HFFc6 (cell line): ENCODE results near the gene MMD. TPM values are rescaled to one million over a fixed set of nuclear protein-coding genes. Genes with fewer than 3 reads are reported as not detected.

Experiments
- DNase-seq: peaks from one replicate; pipeline ENCODE4 v3.0.0-alpha.2; 2018
- H3K27ac Mint-ChIP-seq: 2 replicates; pipeline ENCODE4 v1.8.0; 2020; ENCODE audit warnings: mild to moderate bottlenecking, mixed read lengths
- H3K27me3 Mint-ChIP-seq: 2 replicates; pipeline ENCODE4 v1.8.0; 2021; ENCODE audit warnings: mild to moderate bottlenecking, moderate library complexity, mixed read lengths; ENCODE audit not compliant: insufficient read depth
- H3K36me3 Mint-ChIP-seq: 2 replicates; pipeline ENCODE4 v1.8.0; 2021; ENCODE audit warnings: low read depth, mixed read lengths
- H3K4me1 Mint-ChIP-seq: 2 replicates; pipeline ENCODE4 v1.8.0; 2020; ENCODE audit warnings: low read depth, mixed read lengths
- H3K4me3 Mint-ChIP-seq: 2 replicates; pipeline ENCODE4 v1.8.0; 2020; ENCODE audit warnings: mild to moderate bottlenecking, moderate library complexity, mixed read lengths
- H3K9me3 Mint-ChIP-seq: 2 replicates; pipeline ENCODE4 v1.8.0; 2020; ENCODE audit warnings: mild to moderate bottlenecking, mixed read lengths
- total RNA-seq, 6 experiments: library from RNA; stranded (reverse); fragmentation: NEBNext Ultra II Directional; extraction: Animal tissue kit (Norgen Biotek cat#: 25700); gene quantifications; 2 replicates in 1 of 6; 3 replicates in 5 of 6; pipeline ENCODE4 v1.2.3, GENCODE V29; 2021
- TF ChIP-seq, protein P1 (sequence below): fragments of 200-600 bp; sonication (generic); IDR thresholded peaks from 2 replicates; pipeline ENCODE4 v1.5.0; 2021; ENCODE audit warnings: antibody characterized with exemption, mild to moderate bottlenecking

Gene MMD
- total RNA-seq, 6 experiments from 2014 or later: 2.1 to 4.0 (median 3.6) TPM

DNA sequence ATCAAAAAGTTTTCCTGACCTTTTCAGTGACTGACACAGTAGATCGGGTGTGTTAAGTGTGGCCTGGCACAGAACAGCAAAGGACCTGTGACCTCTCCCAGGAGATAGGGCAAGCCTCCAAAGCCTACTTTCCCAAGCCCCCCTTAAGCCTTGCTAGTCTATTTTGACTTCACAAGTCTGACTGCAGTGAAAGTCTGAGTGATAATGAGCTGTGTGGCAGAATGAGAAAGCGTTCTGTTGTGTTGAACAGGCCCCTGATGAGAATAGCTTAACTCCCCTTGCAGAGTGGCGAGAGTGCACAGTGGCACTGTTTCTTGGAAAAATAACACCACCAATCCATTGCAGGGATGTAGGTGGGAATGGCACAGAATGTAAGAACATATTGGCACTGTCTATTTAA lies 32.8 kb downstream of the MMD start:
- Mint-ChIP-seq H3K27ac (no peak overlapping the region), H3K9me3 (no peaks in the 10 kb centered on the region), H3K4me3 (no peak overlapping the region), H3K27me3 (no peaks in the 10 kb centered on the region; the same call in none of the 2 replicates), H3K4me1 (no peaks in the 10 kb centered on the region), H3K36me3 (no peaks in the 10 kb centered on the region)
- no peak for DNase-seq
- TF ChIP-seq, protein P1, sequence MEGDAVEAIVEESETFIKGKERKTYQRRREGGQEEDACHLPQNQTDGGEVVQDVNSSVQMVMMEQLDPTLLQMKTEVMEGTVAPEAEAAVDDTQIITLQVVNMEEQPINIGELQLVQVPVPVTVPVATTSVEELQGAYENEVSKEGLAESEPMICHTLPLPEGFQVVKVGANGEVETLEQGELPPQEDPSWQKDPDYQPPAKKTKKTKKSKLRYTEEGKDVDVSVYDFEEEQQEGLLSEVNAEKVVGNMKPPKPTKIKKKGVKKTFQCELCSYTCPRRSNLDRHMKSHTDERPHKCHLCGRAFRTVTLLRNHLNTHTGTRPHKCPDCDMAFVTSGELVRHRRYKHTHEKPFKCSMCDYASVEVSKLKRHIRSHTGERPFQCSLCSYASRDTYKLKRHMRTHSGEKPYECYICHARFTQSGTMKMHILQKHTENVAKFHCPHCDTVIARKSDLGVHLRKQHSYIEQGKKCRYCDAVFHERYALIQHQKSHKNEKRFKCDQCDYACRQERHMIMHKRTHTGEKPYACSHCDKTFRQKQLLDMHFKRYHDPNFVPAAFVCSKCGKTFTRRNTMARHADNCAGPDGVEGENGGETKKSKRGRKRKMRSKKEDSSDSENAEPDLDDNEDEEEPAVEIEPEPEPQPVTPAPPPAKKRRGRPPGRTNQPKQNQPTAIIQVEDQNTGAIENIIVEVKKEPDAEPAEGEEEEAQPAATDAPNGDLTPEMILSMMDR: no peak

GRCh38 chr17:55386796-55387332 lies 34.8 kb downstream of the MMD start:
- H3K4me1 Mint-ChIP-seq: no peaks in the 10 kb centered on the region
- H3K36me3 Mint-ChIP-seq: no peaks in the 10 kb centered on the region
- no peak overlapping the region for H3K27ac Mint-ChIP-seq
- H3K27me3 Mint-ChIP-seq: peaks cover 3% of the 10 kb centered on the region
- no peak for DNase-seq
- H3K9me3 Mint-ChIP-seq: no peaks in the 10 kb centered on the region
- TF ChIP-seq, protein P1: no peak
- no peak overlapping the region for H3K4me3 Mint-ChIP-seq

DNA sequence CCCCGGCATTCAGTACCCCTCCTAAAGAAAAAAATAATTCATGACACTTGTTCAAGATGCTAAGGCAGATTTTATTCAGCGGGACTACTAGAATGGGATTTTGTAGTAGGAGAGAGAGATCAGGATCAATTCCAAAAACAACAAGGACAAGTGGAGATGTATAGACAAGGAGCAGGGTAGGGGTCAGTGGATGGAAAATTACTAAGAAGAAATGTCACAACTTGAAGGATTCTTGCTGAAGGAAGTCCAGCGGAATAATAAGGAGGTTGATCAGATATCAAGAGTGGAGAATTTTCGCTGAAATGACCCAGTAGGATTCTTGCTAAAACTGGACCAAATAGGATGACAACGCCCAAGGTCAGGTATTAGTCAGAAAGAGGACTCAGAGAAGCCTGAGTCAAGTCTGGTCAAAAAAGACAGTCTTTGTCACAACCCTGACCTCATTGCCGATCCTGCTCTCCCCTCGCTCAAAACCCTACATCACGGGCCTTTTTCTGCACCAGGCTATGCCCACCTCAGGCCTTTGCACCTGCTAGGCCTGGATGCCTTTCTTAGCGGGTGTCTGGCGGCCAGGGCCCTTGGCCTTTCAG lies 36.9 kb downstream of the MMD start:
- Mint-ChIP-seq H3K9me3 (no peaks in the 10 kb centered on the region), H3K36me3 (no peaks in the 10 kb centered on the region), H3K4me1 (no peaks in the 10 kb centered on the region), H3K4me3 (no peak overlapping the region), H3K27ac (no peak overlapping the region), H3K27me3 (peaks cover 8% of the 10 kb centered on the region)
- DNase-seq: no peak
- TF ChIP-seq, protein P1: no peak

DNA sequence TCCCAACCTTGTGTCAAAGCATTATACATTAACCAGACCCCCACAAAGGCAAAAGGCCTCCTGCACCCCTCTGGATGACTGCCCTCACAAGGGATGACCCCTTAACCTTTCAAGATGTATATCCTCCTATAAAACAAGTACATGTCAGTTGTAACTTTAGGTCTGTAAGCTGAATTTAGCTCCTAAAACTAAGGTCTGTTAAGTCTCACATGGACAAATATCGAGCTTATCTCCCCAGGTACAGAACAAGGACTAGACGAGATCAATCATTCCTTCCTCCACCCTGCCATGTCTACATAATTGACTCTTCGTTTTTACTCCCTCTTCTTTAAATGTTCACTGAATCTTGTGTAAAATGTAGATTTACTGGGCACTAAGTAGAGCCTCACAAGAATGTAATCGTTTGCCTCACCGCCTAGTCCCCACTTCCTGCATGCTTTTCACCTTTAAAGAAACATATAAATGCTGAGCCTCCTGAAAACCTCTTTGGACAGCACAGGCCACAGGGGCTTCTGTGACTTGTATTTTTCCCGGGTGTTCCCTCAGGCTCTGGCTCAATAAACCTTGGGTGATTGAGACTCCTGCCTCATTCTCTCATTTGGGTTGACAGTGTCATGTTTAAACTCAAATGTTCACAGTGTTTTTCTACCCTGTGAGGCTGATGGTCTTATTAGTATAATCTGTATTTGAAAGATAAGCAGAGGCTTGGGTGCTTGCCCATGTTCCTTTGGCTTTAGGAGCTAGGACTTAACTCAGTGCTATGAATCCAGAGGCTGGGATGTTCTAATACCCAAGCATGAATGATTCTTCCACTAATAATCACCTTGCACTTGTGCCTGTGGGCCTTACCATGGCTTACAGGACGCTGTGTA lies 37.6 kb downstream of the MMD start:
- TF ChIP-seq, protein P1: no peak
- H3K36me3 Mint-ChIP-seq: no peaks in the 10 kb centered on the region
- DNase-seq: no peak

GRCh38 chr17:55381017-55381770 lies 40.4 kb downstream of the MMD start:
- no peaks in the 10 kb centered on the region for H3K36me3 Mint-ChIP-seq
- H3K27me3 Mint-ChIP-seq: peaks cover 15% of the 10 kb centered on the region
- no peak for DNase-seq
- H3K9me3 Mint-ChIP-seq: no peaks in the 10 kb centered on the region
- H3K4me3 Mint-ChIP-seq: no peak overlapping the region
- H3K4me1 Mint-ChIP-seq: no peaks in the 10 kb centered on the region
- H3K27ac Mint-ChIP-seq: no peak overlapping the region
- TF ChIP-seq, protein P1: no peak

More for the DNA sequence above, 37.6 kb downstream of the MMD start:
- Mint-ChIP-seq H3K4me3 (no peak overlapping the region), H3K9me3 (no peaks in the 10 kb centered on the region), H3K27ac (no peak overlapping the region), H3K27me3 (peaks cover 8% of the 10 kb centered on the region), H3K4me1 (no peaks in the 10 kb centered on the region)
